BLaER1 treated with 17β-estradiol and CSF1 and Interleukin-3, amounts not matched to agents 10 nM and 100 nM (cell line): Measurements from ENCODE around the gene UBTF.

Source experiments
- H3K27ac ChIP-seq, 11 experiments: shearing (Covaris generic); formaldehyde crosslinking; 2 replicates each; pipeline ENCODE4 v1.8.1; 2022
- H3K27me3 ChIP-seq, 11 experiments: shearing (Covaris generic); formaldehyde crosslinking; 2 replicates each; pipeline ENCODE4 v1.8.1; 2022
- H3K36me3 ChIP-seq, 11 experiments: shearing (Covaris generic); formaldehyde crosslinking; 2 replicates each; pipeline ENCODE4 v1.8.1; 2022
- H3K4me1 ChIP-seq, 10 experiments: shearing (Covaris generic); formaldehyde crosslinking; 2 replicates each; pipeline ENCODE4 v1.8.1; 2022
- H3K4me2 ChIP-seq, 11 experiments: shearing (Covaris generic); formaldehyde crosslinking; 2 replicates each; pipeline ENCODE4 v1.8.1; 2022
- H3K4me3 ChIP-seq, 10 experiments: shearing (Covaris generic); formaldehyde crosslinking; 2 replicates each; pipeline ENCODE4 v1.8.1; 2022
- H3K9ac ChIP-seq, 11 experiments: shearing (Covaris generic); formaldehyde crosslinking; 2 replicates each; pipeline ENCODE4 v1.8.1; 2022
- H3K9me3 ChIP-seq, 11 experiments: shearing (Covaris generic); formaldehyde crosslinking; replicated peaks in 1 of 11; 2 replicates each; pipeline ENCODE4 v1.8.1; 2022
- H4K20me1 ChIP-seq, 11 experiments: shearing (Covaris generic); formaldehyde crosslinking; 2 replicates each; pipeline ENCODE4 v1.8.1; 2022
- Cebpa-rat ChIP-seq, 11 experiments: shearing (Covaris generic); IDR thresholded peaks; 2 replicates each; pipeline ENCODE4 v1.8.1; 2022

The UBTF gene

GRCh38 chr17:44260296-44260695, 40.8 kb upstream of the UBTF start:
- H3K9me3 ChIP-seq, result no peaks in the 10 kb centered on the region
- H4K20me1 ChIP-seq, result 0 out of 22 replicates have a peak, but pooled peaks cover 0 to 9% (median 0%) of the 10 kb centered on the region in 11 experiments
- H3K4me3 ChIP-seq, result no peak overlapping the region
- H3K9ac ChIP-seq, result no peak overlapping the region
- no peaks in the 10 kb centered on the region for H3K36me3 ChIP-seq
- no peaks in the 10 kb centered on the region for H3K27me3 ChIP-seq
- peaks cover 0 to 29% (median 17%) of the 10 kb centered on the region in 10 experiments; a peak in 13 of 20 replicates for H3K4me1 ChIP-seq
- no peak overlapping the region for H3K27ac ChIP-seq
- TF ChIP-seq Cebpa-rat (IDR thresholded peaks at IDR 0.05), result no peak
- no peak overlapping the region for H3K4me2 ChIP-seq

GRCh38 chr17:44258811-44259351, 39.4 kb upstream of the UBTF start:
- H3K27ac ChIP-seq, result no peak overlapping the region
- no peaks in the 10 kb centered on the region for H3K36me3 ChIP-seq
- 0 out of 22 replicates have a peak overlapping the region, but pooled peaks of 1 of the 11 experiments have one; percentile 15 for H3K9ac ChIP-seq
- peak overlapping the region in 6 of 11 experiments; percentile 3 to 26 (median 20); a peak in 2 of 22 replicates for H3K4me2 ChIP-seq
- H3K27me3 ChIP-seq, result no peaks in the 10 kb centered on the region
- peaks cover 0 to 21% (median 11%) of the 10 kb centered on the region in 10 experiments; a peak in 13 of 20 replicates for H3K4me1 ChIP-seq
- no peaks in the 10 kb centered on the region for H3K9me3 ChIP-seq
- 0 out of 22 replicates have a peak, but pooled peaks cover 0 to 9% (median 0%) of the 10 kb centered on the region in 11 experiments for H4K20me1 ChIP-seq
- no peak overlapping the region for H3K4me3 ChIP-seq
- TF ChIP-seq Cebpa-rat (IDR thresholded peaks at IDR 0.05), result no peak

DNA sequence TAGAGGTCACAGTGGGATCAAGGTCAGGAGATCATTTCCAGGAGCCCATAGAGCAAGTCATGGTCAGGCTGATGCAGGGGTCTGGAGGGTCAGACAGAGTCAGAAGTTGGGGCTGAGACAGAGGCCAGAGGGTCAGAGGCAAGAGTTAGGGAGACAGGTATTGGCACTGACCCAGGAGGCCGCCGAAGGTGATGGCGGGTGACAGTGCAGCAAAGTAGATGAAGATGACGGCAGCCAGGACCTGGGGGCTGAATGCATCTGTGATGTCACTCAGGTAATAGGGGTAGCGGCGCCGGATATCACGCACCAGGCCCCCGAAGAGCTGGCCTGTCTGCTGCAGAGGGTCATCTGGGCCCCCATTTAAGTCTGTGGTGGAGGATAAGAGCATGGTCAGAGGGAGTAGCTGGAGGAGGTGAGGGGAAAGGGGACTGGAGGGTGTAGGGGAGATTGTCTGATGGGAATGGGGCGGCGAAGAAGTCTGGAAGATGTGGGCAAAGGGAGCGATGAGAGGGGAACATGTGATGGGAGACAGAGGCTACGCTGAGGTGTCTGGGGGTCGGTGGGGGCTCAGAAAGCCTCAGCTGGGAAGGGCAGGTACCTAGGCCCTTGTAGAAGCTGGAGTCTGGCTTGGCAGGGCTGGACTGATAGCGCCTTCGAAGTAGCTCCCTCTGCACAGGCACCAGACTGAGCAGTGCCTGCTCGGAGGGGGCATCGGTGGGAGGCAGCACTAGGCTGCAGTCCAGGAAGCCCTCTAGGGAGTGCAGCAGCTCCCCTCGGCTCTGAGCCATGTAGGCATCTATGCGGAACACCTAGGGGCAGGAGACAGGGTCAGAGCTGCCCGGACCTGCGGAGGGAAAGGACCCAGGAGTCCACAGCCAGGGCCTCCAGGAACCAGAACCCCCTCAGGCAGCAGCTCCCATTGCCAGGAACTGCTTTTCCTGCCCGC, 38.6 kb upstream of the UBTF start:
- Histone ChIP-seq H3K9me3 (no peaks in the 10 kb centered on the region), H3K27me3 (no peaks in the 10 kb centered on the region), H4K20me1 (0 out of 22 replicates have a peak, but pooled peaks cover 0 to 9% (median 0%) of the 10 kb centered on the region in 11 experiments), H3K4me1 (peaks cover 0 to 15% (median 7%) of the 10 kb centered on the region in 10 experiments; a peak in 11 of 20 replicates), H3K4me3 (no peak overlapping the region), H3K4me2 (peak overlapping the region in 6 of 11 experiments; percentile 3 to 26 (median 20); a peak in 4 of 22 replicates), H3K9ac (0 out of 22 replicates have a peak overlapping the region, but pooled peaks of 1 of the 11 experiments have one; percentile 15), H3K36me3 (no peaks in the 10 kb centered on the region), H3K27ac (no peak overlapping the region)
- TF ChIP-seq Cebpa-rat (IDR thresholded peaks at IDR 0.05), result no peak

DNA sequence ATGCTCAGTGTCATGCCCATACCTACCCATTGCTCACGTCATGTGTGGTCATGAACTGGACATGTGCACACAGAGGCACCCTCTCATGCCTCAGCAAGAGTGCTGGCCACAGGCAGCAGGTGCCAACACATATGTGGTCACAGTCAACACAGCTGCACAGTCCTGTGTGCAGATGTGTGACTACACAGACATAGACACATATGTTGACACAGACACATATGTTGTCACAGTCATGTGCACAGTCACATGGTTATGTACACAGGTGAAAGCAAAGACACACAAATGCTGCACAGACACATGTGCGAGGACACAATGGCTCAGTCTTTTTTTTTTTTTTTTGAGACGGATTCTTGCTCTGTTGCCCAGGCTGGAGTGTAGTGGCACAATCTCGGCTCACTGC, 37.2 kb upstream of the UBTF start:
- Histone ChIP-seq H3K27ac (no peak overlapping the region), H3K9ac (no peak overlapping the region), H3K4me2 (no peak overlapping the region), H3K4me3 (no peak overlapping the region), H3K9me3 (no peaks in the 10 kb centered on the region), H4K20me1 (0 out of 22 replicates have a peak, but pooled peaks cover 0 to 9% (median 0%) of the 10 kb centered on the region in 11 experiments), H3K4me1 (peaks cover 0 to 15% (median 7%) of the 10 kb centered on the region in 10 experiments; a peak in 10 of 20 replicates), H3K36me3 (no peaks in the 10 kb centered on the region), H3K27me3 (no peaks in the 10 kb centered on the region)
- no peak for TF ChIP-seq Cebpa-rat (IDR thresholded peaks at IDR 0.05)

GRCh38 chr17:44255915-44256314, 36.4 kb upstream of the UBTF start:
- TF ChIP-seq Cebpa-rat (IDR thresholded peaks at IDR 0.05), result no peak
- no peaks in the 10 kb centered on the region for H3K27me3 ChIP-seq
- H3K9me3 ChIP-seq, result no peaks in the 10 kb centered on the region
- no peak overlapping the region for H3K4me3 ChIP-seq
- H3K4me1 ChIP-seq, result peaks cover 0 to 15% (median 7%) of the 10 kb centered on the region in 10 experiments; a peak in 10 of 20 replicates
- no peak overlapping the region for H3K9ac ChIP-seq
- 0 out of 22 replicates have a peak, but pooled peaks cover 0 to 9% (median 0%) of the 10 kb centered on the region in 11 experiments for H4K20me1 ChIP-seq
- no peak overlapping the region for H3K27ac ChIP-seq
- H3K36me3 ChIP-seq, result no peaks in the 10 kb centered on the region
- no peak overlapping the region for H3K4me2 ChIP-seq

- no peak overlapping the region for H3K27ac ChIP-seq
- no peaks in the 10 kb centered on the region for H3K9me3 ChIP-seq
- no peak overlapping the region for H3K4me3 ChIP-seq
- H3K9ac ChIP-seq, result no peak overlapping the region
- peaks cover 0 to 15% (median 7%) of the 10 kb centered on the region in 10 experiments; a peak in 10 of 20 replicates for H3K4me1 ChIP-seq
- TF ChIP-seq Cebpa-rat (IDR thresholded peaks at IDR 0.05), result no peak
- H3K27me3 ChIP-seq, result no peaks in the 10 kb centered on the region
- no peak overlapping the region for H3K4me2 ChIP-seq
- 0 out of 22 replicates have a peak, but pooled peaks cover 0 to 1% (median 0%) of the 10 kb centered on the region in 11 experiments for H4K20me1 ChIP-seq
- no peaks in the 10 kb centered on the region for H3K36me3 ChIP-seq
Observed at GRCh38 chr17:44254361-44255095, 35.1 kb upstream of the UBTF start.

- H3K27ac ChIP-seq, result no peak overlapping the region
- TF ChIP-seq Cebpa-rat (IDR thresholded peaks at IDR 0.05), result no peak
- H4K20me1 ChIP-seq, result no peaks in the 10 kb centered on the region
- H3K4me3 ChIP-seq, result no peak overlapping the region
- H3K36me3 ChIP-seq, result no peaks in the 10 kb centered on the region
- H3K9ac ChIP-seq, result no peak overlapping the region
- H3K4me1 ChIP-seq, result peaks cover 11 to 14% (median 12%) of the 10 kb centered on the region in 10 experiments
- H3K27me3 ChIP-seq, result no peaks in the 10 kb centered on the region
- H3K9me3 ChIP-seq, result no peaks in the 10 kb centered on the region
- H3K4me2 ChIP-seq, result no peak overlapping the region
Observed at GRCh38 chr17:44253006-44253405, 33.5 kb upstream of the UBTF start.

- no peak for TF ChIP-seq Cebpa-rat (IDR thresholded peaks at IDR 0.05)
- Histone ChIP-seq H3K27me3 (no peaks in the 10 kb centered on the region), H3K4me2 (no peak overlapping the region), H3K4me1 (peaks cover 27 to 31% (median 31%) of the 10 kb centered on the region in 10 experiments), H3K9ac (no peak overlapping the region), H3K9me3 (no peaks in the 10 kb centered on the region), H3K36me3 (no peaks in the 10 kb centered on the region), H3K27ac (no peak overlapping the region), H3K4me3 (no peak overlapping the region), H4K20me1 (no peaks in the 10 kb centered on the region)
Observed at GRCh38 chr17:44251062-44251461, 31.6 kb upstream of the UBTF start.
